DND-41 (cell line): ENCODE measurements around the gene CACNA2D1.

Source experiments
- CTCF ChIP-seq: IDR thresholded peaks from 2 replicates; pipeline ENCODE4 v1.5.1; 2012; ENCODE audit warnings: borderline replicate concordance, low read length, moderate library complexity, mild to moderate bottlenecking; ENCODE audit not compliant: poor library complexity, severe bottlenecking; ENCODE audit errors: extremely low read depth
- EZH2 ChIP-seq: IDR thresholded peaks from 3 replicates; pipeline ENCODE4 v1.6.1; 2012; ENCODE audit warnings: borderline replicate concordance, low read depth, mild to moderate bottlenecking, moderate library complexity, low read length, inconsistent platforms; ENCODE audit not compliant: severe bottlenecking

GRCh38 chr7:82044497-82045080 is 399.0 kb downstream of the CACNA2D1 start:
- TF ChIP-seq CTCF (peak; percentile 69), EZH2 (no peak)
